ENCODE results near the gene MYO5C.

The MYO5C gene

GRCh38 chr15:52206446-52206845 is 89.2 kb downstream of the MYO5C start:
- no peak overlapping the region for H3K27ac ChIP-seq (ENCODE audit: low read length)

GRCh38 chr15:52204657-52205056 is 90.9 kb downstream of the MYO5C start:
- Histone ChIP-seq H3K27me3 (ENCODE audit: low read depth, low read length) (no peaks in the 10 kb centered on the region), H4K20me1 (ENCODE audit: insufficient read depth, low read length) (no peaks in the 10 kb centered on the region), H3K4me2 (ENCODE audit: low read length) (no peak overlapping the region), H2AFZ (ENCODE audit: low read depth, low read length) (no peak overlapping the region), H3K9me3 (ENCODE audit: insufficient read depth, low read length) (no peaks in the 10 kb centered on the region), H3K9ac (ENCODE audit: low read length) (no peak overlapping the region), H3K27ac (ENCODE audit: low read length) (no peak overlapping the region), H3K79me2 (ENCODE audit: low read length) (no peaks in the 10 kb centered on the region), H3K4me3 (ENCODE audit: low read length) (no peak overlapping the region), H3K4me1 (ENCODE audit: low read length) (0 out of 2 replicates have a peak, but pooled peaks cover 2% of the 10 kb centered on the region), H3K36me3 (replicated peaks; ENCODE audit: low read depth, low read length) (no peaks in the 10 kb centered on the region)
- TF ChIP-seq CTCF (IDR thresholded peaks at IDR 0.05; ENCODE audit: low read depth, low read length) (no peak), EZH2phosphoT487 (IDR thresholded peaks at IDR 0.05; ENCODE audit: low read depth) (no peak)

More at GRCh38 chr15:52206446-52206845, 89.2 kb downstream of the MYO5C start:
- H3K9ac ChIP-seq (ENCODE audit: low read length) = no peak overlapping the region
- H3K9me3 ChIP-seq (ENCODE audit: insufficient read depth, low read length) = no peaks in the 10 kb centered on the region
- no peaks in the 10 kb centered on the region for H3K36me3 ChIP-seq (replicated peaks; ENCODE audit: low read depth, low read length)
- H3K4me3 ChIP-seq (ENCODE audit: low read length) = no peak overlapping the region
- no peak for TF ChIP-seq CTCF (IDR thresholded peaks at IDR 0.05; ENCODE audit: low read depth, low read length)
- no peak for TF ChIP-seq EZH2phosphoT487 (IDR thresholded peaks at IDR 0.05; ENCODE audit: low read depth)
- no peaks in the 10 kb centered on the region for H3K79me2 ChIP-seq (ENCODE audit: low read length)
- no peaks in the 10 kb centered on the region for H3K27me3 ChIP-seq (ENCODE audit: low read depth, low read length)
- no peak overlapping the region for H2AFZ ChIP-seq (ENCODE audit: low read depth, low read length)
- H3K4me1 ChIP-seq (ENCODE audit: low read length) = 0 out of 2 replicates have a peak, but pooled peaks cover 2% of the 10 kb centered on the region
- no peak overlapping the region for H3K4me2 ChIP-seq (ENCODE audit: low read length)
- no peaks in the 10 kb centered on the region for H4K20me1 ChIP-seq (ENCODE audit: insufficient read depth, low read length)

GRCh38 chr15:52200831-52201365 is 94.7 kb downstream of the MYO5C start:
- Histone ChIP-seq H3K9me3 (ENCODE audit: insufficient read depth, low read length) (no peaks in the 10 kb centered on the region), H4K20me1 (ENCODE audit: insufficient read depth, low read length) (no peaks in the 10 kb centered on the region), H3K4me1 (ENCODE audit: low read length) (no peaks in the 10 kb centered on the region), H2AFZ (ENCODE audit: low read depth, low read length) (no peak overlapping the region), H3K4me3 (ENCODE audit: low read length) (no peak overlapping the region), H3K27ac (ENCODE audit: low read length) (no peak overlapping the region), H3K27me3 (ENCODE audit: low read depth, low read length) (no peaks in the 10 kb centered on the region), H3K9ac (ENCODE audit: low read length) (no peak overlapping the region), H3K79me2 (ENCODE audit: low read length) (no peaks in the 10 kb centered on the region), H3K4me2 (ENCODE audit: low read length) (no peak overlapping the region), H3K36me3 (replicated peaks; ENCODE audit: low read depth, low read length) (no peaks in the 10 kb centered on the region)
- TF ChIP-seq EZH2phosphoT487 (IDR thresholded peaks at IDR 0.05; ENCODE audit: low read depth) (no peak), CTCF (IDR thresholded peaks at IDR 0.05; ENCODE audit: low read depth, low read length) (no peak)

GRCh38 chr15:52199271-52199670 is 96.3 kb downstream of the MYO5C start:
- Histone ChIP-seq H3K4me2 (ENCODE audit: low read length) (no peak overlapping the region), H3K27me3 (ENCODE audit: low read depth, low read length) (no peaks in the 10 kb centered on the region), H2AFZ (ENCODE audit: low read depth, low read length) (no peak overlapping the region), H3K36me3 (replicated peaks; ENCODE audit: low read depth, low read length) (no peaks in the 10 kb centered on the region), H3K9me3 (ENCODE audit: insufficient read depth, low read length) (no peaks in the 10 kb centered on the region), H3K4me3 (ENCODE audit: low read length) (no peak overlapping the region), H3K4me1 (ENCODE audit: low read length) (no peaks in the 10 kb centered on the region), H4K20me1 (ENCODE audit: insufficient read depth, low read length) (no peaks in the 10 kb centered on the region), H3K79me2 (ENCODE audit: low read length) (no peaks in the 10 kb centered on the region), H3K27ac (ENCODE audit: low read length) (no peak overlapping the region), H3K9ac (ENCODE audit: low read length) (no peak overlapping the region)
- TF ChIP-seq EZH2phosphoT487 (IDR thresholded peaks at IDR 0.05; ENCODE audit: low read depth) (no peak), CTCF (IDR thresholded peaks at IDR 0.05; ENCODE audit: low read depth, low read length) (no peak)

All from OCI-LY3 (cell line).